A204.1 (cell line): ENCODE data around the gene FLCN.
"Not testable (repeated sequence)": the region's sequence is repeated elsewhere in the genome, so short reads cannot be mapped to it uniquely, and the experiment has no call there.

Experiments used
- FAIRE-seq: peaks from 2 replicates; lab custom pipeline; 2012; peaks lifted over from hg19 to GRCh38; lab: Jason Lieb, UNC

The FLCN gene

GRCh38 chr17:17237026-17237799 is at the start of gene FLCN:
Gene FLCN, minus strand, starts transcription at chr17:17237168. Its CDS starts 9,031 bp downstream, at chr17:17228137.
- FAIRE-seq, result peak; percentile 30

- no peak for FAIRE-seq
Observed at GRCh38 chr17:17285951-17286350, 49.0 kb upstream of the FLCN start.

GRCh38 chr17:17280613-17281549 is 43.9 kb upstream of the FLCN start, which contains the start of gene COPS3:
Gene COPS3, minus strand, starts transcription at chr17:17281246. Its CDS starts 60 bp downstream, at chr17:17281186.
- peak; percentile 93 for FAIRE-seq

- no peak for FAIRE-seq
Observed at GRCh38 chr17:17279316-17279715, 42.3 kb upstream of the FLCN start.

GRCh38 chr17:17277431-17277830 is 40.5 kb upstream of the FLCN start:
- FAIRE-seq, result not testable (repeated sequence)

GRCh38 chr17:17275971-17276370 is 39.0 kb upstream of the FLCN start:
- no peak for FAIRE-seq

- no peak for FAIRE-seq
Observed at GRCh38 chr17:17269926-17270773, 33.2 kb upstream of the FLCN start.

GRCh38 chr17:17264430-17264829 is 27.5 kb upstream of the FLCN start:
- no peak for FAIRE-seq

GRCh38 chr17:17258998-17259397 is 22.0 kb upstream of the FLCN start:
- no peak for FAIRE-seq

GRCh38 chr17:17258011-17258410 is 21.0 kb upstream of the FLCN start:
- FAIRE-seq, result no peak

GRCh38 chr17:17256316-17256715 is 19.3 kb upstream of the FLCN start:
- peak; percentile 14 for FAIRE-seq

- not testable (repeated sequence) for FAIRE-seq
Observed at GRCh38 chr17:17255689-17256088, 18.7 kb upstream of the FLCN start.

GRCh38 chr17:17254036-17254435 is 17.1 kb upstream of the FLCN start:
- FAIRE-seq, result no peak

- no peak for FAIRE-seq
Observed at GRCh38 chr17:17253406-17253805, 16.4 kb upstream of the FLCN start.

GRCh38 chr17:17252149-17252661 is 15.2 kb upstream of the FLCN start:
- no peak for FAIRE-seq

GRCh38 chr17:17246879-17247278 is 9.9 kb upstream of the FLCN start:
- FAIRE-seq, result no peak

- no peak for FAIRE-seq
Observed at GRCh38 chr17:17243163-17243562, 6.2 kb upstream of the FLCN start.

GRCh38 chr17:17242246-17242645 is 5.3 kb upstream of the FLCN start:
- FAIRE-seq, result no peak

GRCh38 chr17:17241656-17242055 is 4.7 kb upstream of the FLCN start:
- no peak for FAIRE-seq

GRCh38 chr17:17239832-17240231 is 2.9 kb upstream of the FLCN start:
- FAIRE-seq, result no peak

GRCh38 chr17:17236295-17237025 is 508 bp downstream of the FLCN start:
- no peak for FAIRE-seq
